NT2/D1 (cell line): ENCODE results near the gene CAMK2D.

ENCODE experiments used
- SUZ12 ChIP-seq: IDR thresholded peaks from 2 replicates; pipeline ENCODE4 v1.6.1; 2011; ENCODE audit not compliant: insufficient read length, insufficient read depth; ENCODE audit errors: extremely low read depth
- YY1 ChIP-seq: IDR thresholded peaks from 2 replicates; pipeline ENCODE4 v1.6.1; 2011; ENCODE audit not compliant: insufficient read length, insufficient read depth
- ZNF274 ChIP-seq: IDR thresholded peaks from 2 replicates; pipeline ENCODE4 v1.6.1; 2011; ENCODE audit warnings: mild to moderate bottlenecking, low read depth, low read length

DNA sequence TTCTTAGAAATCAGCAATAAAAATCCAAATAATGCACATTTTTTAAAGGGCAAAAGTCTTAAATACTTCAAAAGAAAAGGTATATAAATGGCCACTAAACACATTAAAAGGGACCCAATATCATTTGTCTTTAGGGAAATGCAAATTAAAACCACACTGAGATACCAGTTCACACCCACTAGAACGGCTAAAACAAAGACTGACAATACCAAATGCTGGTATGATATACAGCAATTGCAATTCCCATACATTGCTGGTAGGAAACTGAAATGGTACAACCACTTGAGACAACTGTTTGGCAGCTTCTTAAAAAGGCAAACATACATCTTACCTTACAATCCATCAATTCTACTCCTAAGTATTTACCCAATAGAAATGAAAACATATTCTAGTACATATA lies 33.7 kb downstream of the CAMK2D start:
- no peak for TF ChIP-seq ZNF274
- no peak for TF ChIP-seq YY1
- no peak for TF ChIP-seq SUZ12
